NCI-H2196 treated with DMSO at 0.1 percent for 48 hours (cell line): ENCODE results near the gene SUMO1.

ENCODE experiments used
- DNase-seq: peaks from one replicate; lab custom pipeline; 2025; ENCODE audit not compliant: unreplicated experiment; lab: John Stamatoyannopoulos, UW

The SUMO1 gene

GRCh38 chr2:202201220-202202160, 36.9 kb downstream of the SUMO1 start:
- DNase-seq = no peak

- DNase-seq = no peak
These were observed 41.7 kb downstream of the SUMO1 start for GRCh38 chr2:202196727-202197126.

- no peak for DNase-seq
These were observed 44.0 kb downstream of the SUMO1 start for GRCh38 chr2:202194418-202194817.

GRCh38 chr2:202193881-202194353, 44.5 kb downstream of the SUMO1 start:
- DNase-seq = no peak

GRCh38 chr2:202193305-202193704, 45.1 kb downstream of the SUMO1 start:
- no peak for DNase-seq

GRCh38 chr2:202187570-202187969, 50.8 kb downstream of the SUMO1 start:
- no peak for DNase-seq

GRCh38 chr2:202186641-202187202, 51.7 kb downstream of the SUMO1 start:
- DNase-seq = no peak

- DNase-seq = no peak
These were observed 53.2 kb downstream of the SUMO1 start for GRCh38 chr2:202185156-202185555.

- DNase-seq = no peak
These were observed 53.8 kb downstream of the SUMO1 start for GRCh38 chr2:202184557-202184956.

GRCh38 chr2:202178346-202178958, 59.9 kb downstream of the SUMO1 start:
- DNase-seq = peak; percentile 8

GRCh38 chr2:202172439-202173211, 65.8 kb downstream of the SUMO1 start:
- DNase-seq = no peak

GRCh38 chr2:202171241-202171825, 67.1 kb downstream of the SUMO1 start:
- DNase-seq = no peak

- DNase-seq = no peak
These were observed 68.5 kb downstream of the SUMO1 start for GRCh38 chr2:202169832-202170424.

- DNase-seq = no peak
These were observed 69.3 kb downstream of the SUMO1 start for GRCh38 chr2:202169131-202169530.

GRCh38 chr2:202165945-202166344, 72.5 kb downstream of the SUMO1 start:
- no peak for DNase-seq

- no peak for DNase-seq
These were observed 73.2 kb downstream of the SUMO1 start for GRCh38 chr2:202165208-202165607.

- no peak for DNase-seq
These were observed 74.0 kb downstream of the SUMO1 start for GRCh38 chr2:202164411-202164810.

- DNase-seq = no peak
These were observed 77.1 kb downstream of the SUMO1 start for GRCh38 chr2:202161151-202161835.

GRCh38 chr2:202158796-202159195, 79.6 kb downstream of the SUMO1 start:
- no peak for DNase-seq
